CD8-positive, alpha-beta memory T cell (primary cell): ENCODE data around the gene CADM2. TPM values are rescaled to one million over a fixed set of nuclear protein-coding genes. Genes with fewer than 3 reads are reported as not detected.

Experiments
- CTCF ChIA-PET: fragments of 350-600 bp; sonication (Branson Sonifier 250); formaldehyde crosslinking; loops from one replicate; lab custom pipeline; 2021; ENCODE audit warnings: antibody characterized with exemption; lab: Charles Lee
- POLR2A ChIA-PET: fragments of 350-600 bp; sonication (Branson Sonifier 250); formaldehyde crosslinking; loops from one replicate; lab custom pipeline; 2021; ENCODE audit warnings: antibody characterized with exemption; lab: Charles Lee
- DNase-seq, 5 donors: peaks; one replicate each; pipeline versions ENCODE4 v3.0.0 to v3.0.0-alpha.2; 2020 to 2022; ENCODE audit warnings: mixed read lengths in 1 of 5
- H3K27ac ChIP-seq: one replicate; pipeline ENCODE4 v1.7.0; 2013; ENCODE audit warnings: low read depth, mild to moderate bottlenecking, low read length, moderate library complexity
- H3K27me3 ChIP-seq: 2 replicates; pipeline ENCODE4 v1.7.0; 2013; ENCODE audit warnings: low read length, mild to moderate bottlenecking; ENCODE audit not compliant: insufficient read depth, poor library complexity, severe bottlenecking
- H3K36me3 ChIP-seq: 2 replicates; pipeline ENCODE4 v1.7.0; 2013; ENCODE audit warnings: mild to moderate bottlenecking, low read length, moderate library complexity; ENCODE audit not compliant: insufficient read depth
- H3K4me1 ChIP-seq: 2 replicates; pipeline ENCODE4 v1.7.0; 2013; ENCODE audit warnings: mild to moderate bottlenecking, low read length, moderate library complexity; ENCODE audit not compliant: insufficient read depth
- H3K4me3 ChIP-seq: 2 replicates; pipeline ENCODE4 v1.7.0; 2013; ENCODE audit warnings: mild to moderate bottlenecking, low read length
- H3K9me3 ChIP-seq: 2 replicates; pipeline ENCODE4 v1.7.0; 2013; ENCODE audit warnings: mild to moderate bottlenecking, low read length
- H3K27ac Mint-ChIP-seq, 8 donors: one replicate each; pipeline ENCODE4 v1.8.0; 2020 to 2021; ENCODE audit warnings: mixed read lengths in 8 of 8, mild to moderate bottlenecking in 6 of 8, inconsistent platforms in 3 of 8, moderate library complexity in 3 of 8
- H3K27me3 Mint-ChIP-seq, 2 donors: one replicate each; pipeline ENCODE4 v1.8.0; 2020 to 2021; ENCODE audit warnings: mixed read lengths in 2 of 2, mild to moderate bottlenecking in 1 of 2, moderate library complexity in 1 of 2
- H3K36me3 Mint-ChIP-seq, 3 donors: one replicate each; pipeline ENCODE4 v1.8.0; 2020 to 2021; ENCODE audit warnings: mixed read lengths in 3 of 3, inconsistent platforms in 1 of 3, mild to moderate bottlenecking in 1 of 3
- H3K4me1 Mint-ChIP-seq, 3 donors: one replicate each; pipeline ENCODE4 v1.8.0; 2020 to 2021; ENCODE audit warnings: mixed read lengths in 3 of 3, inconsistent platforms in 1 of 3, mild to moderate bottlenecking in 1 of 3
- H3K4me3 Mint-ChIP-seq, 7 donors: one replicate each; pipeline ENCODE4 v1.8.0; 2020 to 2021; ENCODE audit warnings: mixed read lengths in 7 of 7, mild to moderate bottlenecking in 6 of 7, moderate library complexity in 4 of 7, inconsistent platforms in 2 of 7
- H3K9me3 Mint-ChIP-seq, 5 donors: one replicate each; pipeline ENCODE4 v1.8.0; 2020 to 2022; ENCODE audit warnings: mixed read lengths in 5 of 5, mild to moderate bottlenecking in 3 of 5, moderate library complexity in 2 of 5, inconsistent platforms in 1 of 5
- polyA plus RNA-seq: library from polyadenylated mRNA; unstranded; fragments of 300-500 nt; fragmentation: Illumina TruSeq; gene quantifications from one replicate; pipeline ENCODE4 v1.2.3, GENCODE V29; 2021
- total RNA-seq, 2 experiments: library from RNA; stranded (reverse); gene quantifications; one replicate each; pipeline ENCODE4 v1.2.3, GENCODE V29; 2021

The CADM2 gene
- total and polyA plus RNA-seq, 3 experiments from 2014 or later, result 0.22 to 0.27 TPM; not detected in 1

- no peaks in the 10 kb centered on the region for H3K27me3 ChIP-seq
- no peaks in the 10 kb centered on the region for H3K36me3 ChIP-seq
- H3K27me3 Mint-ChIP-seq, result no peaks in the 10 kb centered on the region
- no peak overlapping the region for H3K27ac Mint-ChIP-seq
- H3K4me3 ChIP-seq, result no peak overlapping the region
- CTCF ChIA-PET, result no interaction called here
- H3K36me3 Mint-ChIP-seq, result no peaks in the 10 kb centered on the region
- H3K9me3 ChIP-seq, result no peaks in the 10 kb centered on the region
- no peaks in the 10 kb centered on the region for H3K4me1 Mint-ChIP-seq
- H3K9me3 Mint-ChIP-seq, result peaks cover 2 to 14% (median 7%) of the 10 kb centered on the region in 5 donors
- no peak overlapping the region for H3K4me3 Mint-ChIP-seq
- DNase-seq, result no peak
- H3K27ac ChIP-seq, result no peak overlapping the region
- no peaks in the 10 kb centered on the region for H3K4me1 ChIP-seq
- POLR2A ChIA-PET, result no interaction called here
These were observed 971.9 kb downstream of the CADM2 start for GRCh38 chr3:85930718-85931117.

DNA sequence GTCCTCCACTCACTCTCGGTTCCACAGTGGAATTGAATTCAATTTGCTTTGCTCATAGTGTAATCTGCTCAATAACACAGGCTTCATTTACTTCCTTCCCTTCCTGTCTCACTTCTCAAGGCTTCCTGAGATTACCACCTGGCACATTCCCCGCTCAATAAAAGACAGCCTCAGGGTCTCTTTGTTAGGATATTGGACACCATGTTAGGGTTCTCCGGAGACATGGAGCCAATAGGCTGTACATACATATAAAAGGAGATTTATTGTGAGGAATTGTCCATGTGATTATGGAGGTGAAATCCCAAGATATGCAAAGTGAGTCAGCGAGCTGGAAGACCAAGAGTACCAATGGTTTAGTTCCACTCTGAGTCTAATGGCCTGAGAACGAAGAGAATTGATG is 974.5 kb downstream of the CADM2 start:
- peaks cover 0 to 11% (median 6%) of the 10 kb centered on the region in 5 donors for H3K9me3 Mint-ChIP-seq
- H3K36me3 Mint-ChIP-seq, result no peaks in the 10 kb centered on the region
- Histone ChIP-seq H3K4me1 (no peaks in the 10 kb centered on the region), H3K36me3 (no peaks in the 10 kb centered on the region), H3K4me3 (no peak overlapping the region), H3K9me3 (no peaks in the 10 kb centered on the region), H3K27ac (no peak overlapping the region), H3K27me3 (no peaks in the 10 kb centered on the region)
- ChIA-PET POLR2A (no interaction called here), CTCF (no interaction called here)
- DNase-seq, result no peak
- no peaks in the 10 kb centered on the region for H3K4me1 Mint-ChIP-seq
- H3K27ac Mint-ChIP-seq, result peak overlapping the region in 1 of 8 donors; percentile 38
- no peak overlapping the region for H3K4me3 Mint-ChIP-seq
- H3K27me3 Mint-ChIP-seq, result no peaks in the 10 kb centered on the region

DNA sequence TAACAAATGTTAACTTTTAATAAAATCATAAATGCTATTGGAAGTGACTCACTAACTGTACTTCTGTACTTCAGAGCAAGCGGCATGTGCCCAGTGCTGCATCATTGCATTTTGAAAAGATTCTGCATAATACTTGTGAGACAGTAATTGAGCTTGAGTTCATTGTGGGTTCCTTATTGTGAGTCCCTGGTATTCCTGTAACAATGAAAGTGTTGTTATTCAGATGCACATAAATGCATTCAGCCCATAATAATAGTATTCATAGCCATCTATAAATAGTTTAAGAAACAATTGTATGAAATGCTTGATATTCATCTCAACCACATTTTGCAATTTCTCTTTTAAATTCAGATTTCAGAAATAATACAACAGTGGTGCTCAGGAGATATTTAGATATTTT is 976.4 kb downstream of the CADM2 start:
- no peaks in the 10 kb centered on the region for H3K36me3 Mint-ChIP-seq

GRCh38 chr3:85939074-85939482 is 980.3 kb downstream of the CADM2 start:
- no peaks in the 10 kb centered on the region for H3K36me3 Mint-ChIP-seq
- ChIA-PET POLR2A (no interaction called here), CTCF (no interaction called here)
- Histone ChIP-seq H3K9me3 (no peaks in the 10 kb centered on the region), H3K4me1 (no peaks in the 10 kb centered on the region), H3K27me3 (no peaks in the 10 kb centered on the region), H3K36me3 (no peaks in the 10 kb centered on the region), H3K27ac (no peak overlapping the region), H3K4me3 (no peak overlapping the region)
- no peak for DNase-seq
- H3K4me3 Mint-ChIP-seq, result no peak overlapping the region
- no peaks in the 10 kb centered on the region for H3K4me1 Mint-ChIP-seq
- H3K9me3 Mint-ChIP-seq, result peaks cover 6 to 14% (median 11%) of the 10 kb centered on the region in 5 donors
- no peaks in the 10 kb centered on the region for H3K27me3 Mint-ChIP-seq
- H3K27ac Mint-ChIP-seq, result no peak overlapping the region

More for the DNA sequence above, 976.4 kb downstream of the CADM2 start:
- no peaks in the 10 kb centered on the region for H3K27me3 Mint-ChIP-seq
- no peak for DNase-seq
- no peaks in the 10 kb centered on the region for H3K4me1 Mint-ChIP-seq
- H3K9me3 Mint-ChIP-seq, result peaks cover 4 to 16% (median 6%) of the 10 kb centered on the region in 5 donors
- Histone ChIP-seq H3K4me3 (no peak overlapping the region), H3K36me3 (no peaks in the 10 kb centered on the region), H3K9me3 (no peaks in the 10 kb centered on the region), H3K27me3 (no peaks in the 10 kb centered on the region), H3K4me1 (no peaks in the 10 kb centered on the region), H3K27ac (no peak overlapping the region)
- ChIA-PET CTCF (no interaction called here), POLR2A (no interaction called here)
- H3K27ac Mint-ChIP-seq, result no peak overlapping the region
- H3K4me3 Mint-ChIP-seq, result no peak overlapping the region

DNA sequence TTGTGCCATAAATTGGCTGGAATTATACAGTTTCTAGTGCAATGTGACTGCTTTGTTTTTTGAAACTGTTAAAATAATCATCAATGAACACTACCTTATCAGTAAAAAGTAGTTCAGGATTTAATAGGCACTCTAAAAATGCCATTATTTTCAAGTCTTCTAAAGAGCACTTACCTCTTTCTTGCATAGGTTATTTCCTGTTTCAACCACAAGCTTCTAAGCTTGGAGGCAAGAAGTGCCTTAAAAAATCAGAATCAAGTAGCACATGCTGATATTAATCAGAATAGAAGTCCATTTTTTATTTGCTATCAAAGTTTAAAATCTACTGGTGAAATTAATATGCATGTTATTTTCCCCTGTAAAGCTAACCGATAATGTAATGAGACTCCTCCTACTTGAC is 991.6 kb downstream of the CADM2 start:
- Mint-ChIP-seq H3K4me1 (no peaks in the 10 kb centered on the region), H3K4me3 (no peak overlapping the region), H3K27ac (no peak overlapping the region), H3K27me3 (no peaks in the 10 kb centered on the region), H3K9me3 (peaks cover 0 to 24% (median 5%) of the 10 kb centered on the region in 5 donors), H3K36me3 (no peaks in the 10 kb centered on the region)
- no peak overlapping the region for H3K27ac ChIP-seq
- no peaks in the 10 kb centered on the region for H3K9me3 ChIP-seq
- H3K27me3 ChIP-seq, result no peaks in the 10 kb centered on the region
- CTCF ChIA-PET, result no interaction called here
- H3K4me1 ChIP-seq, result no peaks in the 10 kb centered on the region
- POLR2A ChIA-PET, result no interaction called here
- H3K36me3 ChIP-seq, result no peaks in the 10 kb centered on the region
- H3K4me3 ChIP-seq, result no peak overlapping the region
- no peak for DNase-seq

- H3K27me3 Mint-ChIP-seq, result no peaks in the 10 kb centered on the region
- no peak for DNase-seq
- H3K9me3 ChIP-seq, result no peaks in the 10 kb centered on the region
- peaks cover 0 to 35% (median 7%) of the 10 kb centered on the region in 5 donors for H3K9me3 Mint-ChIP-seq
- CTCF ChIA-PET, result no interaction called here
- no peaks in the 10 kb centered on the region for H3K36me3 ChIP-seq
- H3K27ac ChIP-seq, result no peak overlapping the region
- peaks cover 0 to 1% (median 0%) of the 10 kb centered on the region in 3 donors for H3K36me3 Mint-ChIP-seq
- H3K4me1 ChIP-seq, result no peaks in the 10 kb centered on the region
- H3K27ac Mint-ChIP-seq, result no peak overlapping the region
- no peaks in the 10 kb centered on the region for H3K4me1 Mint-ChIP-seq
- H3K4me3 ChIP-seq, result no peak overlapping the region
- POLR2A ChIA-PET, result no interaction called here
- no peaks in the 10 kb centered on the region for H3K27me3 ChIP-seq
- H3K4me3 Mint-ChIP-seq, result no peak overlapping the region
These were observed 1002.0 kb downstream of the CADM2 start for GRCh38 chr3:85960793-85961192.

DNA sequence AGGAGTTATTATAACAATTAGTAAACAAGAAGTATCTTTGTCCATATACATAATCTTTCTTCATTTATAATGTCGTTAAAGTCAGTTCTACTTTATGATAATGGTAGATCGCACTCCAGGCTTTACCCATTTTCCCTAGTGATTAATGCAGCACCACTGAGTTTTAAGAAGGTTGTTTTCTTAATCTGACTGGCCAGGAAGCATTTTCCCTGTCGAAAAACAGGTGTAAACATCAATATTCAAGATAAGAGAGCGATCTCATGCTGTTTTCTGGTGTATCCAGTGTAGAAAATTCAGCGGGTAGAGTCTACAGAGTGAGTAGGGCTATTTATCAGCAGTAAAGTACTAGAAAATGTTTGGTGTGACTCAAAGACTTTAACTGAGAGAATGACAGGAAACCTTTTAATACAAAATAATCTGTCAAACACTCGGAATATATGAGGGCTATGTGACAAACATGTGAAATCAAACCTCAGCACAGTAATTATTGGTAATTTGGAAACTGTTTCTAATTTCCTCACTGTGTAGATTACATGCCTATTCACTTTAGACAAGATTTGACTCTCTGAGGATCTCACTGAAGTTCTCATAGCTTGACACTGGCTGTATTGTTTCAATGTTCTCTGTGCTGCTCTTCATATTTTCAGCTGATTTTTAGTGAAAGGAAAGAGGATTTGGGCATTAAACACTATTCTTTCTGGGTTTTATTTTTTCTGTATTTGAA is 1019.0 kb downstream of the CADM2 start:
- H3K9me3 Mint-ChIP-seq, result peaks cover 2 to 16% (median 6%) of the 10 kb centered on the region in 5 donors

GRCh38 chr3:85979034-85979433 is 1020.2 kb downstream of the CADM2 start:
- H3K27ac Mint-ChIP-seq, result no peak overlapping the region
- no peaks in the 10 kb centered on the region for H3K36me3 Mint-ChIP-seq
- no peak for DNase-seq
- Histone ChIP-seq H3K4me1 (no peaks in the 10 kb centered on the region), H3K36me3 (no peaks in the 10 kb centered on the region), H3K27ac (no peak overlapping the region), H3K27me3 (no peaks in the 10 kb centered on the region), H3K4me3 (no peak overlapping the region), H3K9me3 (no peaks in the 10 kb centered on the region)
- no peak overlapping the region for H3K4me3 Mint-ChIP-seq
- CTCF ChIA-PET, result no interaction called here
- POLR2A ChIA-PET, result no interaction called here
- no peaks in the 10 kb centered on the region for H3K27me3 Mint-ChIP-seq
- H3K4me1 Mint-ChIP-seq, result no peaks in the 10 kb centered on the region
- peaks cover 0 to 24% (median 2%) of the 10 kb centered on the region in 5 donors for H3K9me3 Mint-ChIP-seq

More for the DNA sequence above, 1019.0 kb downstream of the CADM2 start:
- Histone ChIP-seq H3K4me1 (no peaks in the 10 kb centered on the region), H3K27me3 (no peaks in the 10 kb centered on the region), H3K9me3 (no peaks in the 10 kb centered on the region), H3K27ac (no peak overlapping the region), H3K4me3 (no peak overlapping the region), H3K36me3 (no peaks in the 10 kb centered on the region)
- Mint-ChIP-seq H3K4me1 (no peaks in the 10 kb centered on the region), H3K4me3 (no peak overlapping the region), H3K36me3 (peaks cover 0 to 3% (median 0%) of the 10 kb centered on the region in 3 donors), H3K27ac (no peak overlapping the region), H3K27me3 (no peaks in the 10 kb centered on the region)
- POLR2A ChIA-PET, result no interaction called here
- no peak for DNase-seq
- CTCF ChIA-PET, result no interaction called here
